GM12875 (cell line): Measurements from ENCODE around the gene AP1G2.

Source experiments
- H3K4me3 ChIP-seq: one replicate; pipeline ENCODE4 v1.5.1; 2011; ENCODE audit warnings: low read depth, low read length, control low read depth
- CTCF ChIP-seq: IDR thresholded peaks from 2 replicates; pipeline ENCODE4 v1.5.1; 2011; ENCODE audit warnings: low read depth, mild to moderate bottlenecking, control low read depth, inconsistent platforms, low read length, moderate library complexity, borderline replicate concordance; ENCODE audit not compliant: insufficient read depth

The AP1G2 gene

GRCh38 chr14:23532658-23533057, 34.9 kb downstream of the AP1G2 start:
- no peak for TF ChIP-seq CTCF
- H3K4me3 ChIP-seq, result no peak overlapping the region

- TF ChIP-seq CTCF, result no peak
- H3K4me3 ChIP-seq, result no peak overlapping the region
Observed at GRCh38 chr14:23531391-23531790, 36.2 kb downstream of the AP1G2 start.

- no peak for TF ChIP-seq CTCF
- H3K4me3 ChIP-seq, result no peak overlapping the region
Observed at GRCh38 chr14:23530375-23531055, 37.1 kb downstream of the AP1G2 start.

GRCh38 chr14:23529016-23529415, 38.6 kb downstream of the AP1G2 start:
- TF ChIP-seq CTCF, result no peak
- H3K4me3 ChIP-seq, result no peak overlapping the region

- no peak overlapping the region for H3K4me3 ChIP-seq
- no peak for TF ChIP-seq CTCF
Observed at GRCh38 chr14:23528555-23528954, 39.0 kb downstream of the AP1G2 start.

- no peak for TF ChIP-seq CTCF
- H3K4me3 ChIP-seq, result no peak overlapping the region
Observed at GRCh38 chr14:23525611-23526010, 42.0 kb downstream of the AP1G2 start.

- TF ChIP-seq CTCF, result no peak
- no peak overlapping the region for H3K4me3 ChIP-seq
Observed at GRCh38 chr14:23524954-23525353, 42.6 kb downstream of the AP1G2 start.
